ENCODE data around the gene KCNK2. TPM values are rescaled to one million over a fixed set of nuclear protein-coding genes. Genes with fewer than 3 reads are reported as not detected.

Gene KCNK2
- total RNA-seq, 2 donors from 2014 or later = not detected

- Mint-ChIP-seq H3K27me3 (ENCODE audit: low read depth) (peaks cover 13% of the 10 kb centered on the region), H3K36me3 (ENCODE audit: insufficient read depth in 2 of 2) (no peaks in the 10 kb centered on the region), H3K4me1 (ENCODE audit: low read depth) (no peaks in the 10 kb centered on the region), H3K27ac (no peak overlapping the region), H3K9me3 (peaks cover 0 to 2% of the 10 kb centered on the region in 2 donors), H3K4me3 (no peak overlapping the region)
- DNase-seq (no peak), ATAC-seq (replicated peaks in 1 of 2) (no peak)
These were observed 11.5 kb upstream of the KCNK2 start for GRCh38 chr1:215071078-215071477.

GRCh38 chr1:215076322-215076721, 6.2 kb upstream of the KCNK2 start:
- peaks cover 0 to 3% of the 10 kb centered on the region in 2 donors for H3K9me3 Mint-ChIP-seq
- H3K36me3 Mint-ChIP-seq (ENCODE audit: insufficient read depth in 2 of 2) = peaks cover 0 to 3% of the 10 kb centered on the region in 2 donors
- H3K27me3 Mint-ChIP-seq (ENCODE audit: low read depth) = peaks cover 37% of the 10 kb centered on the region
- no peak overlapping the region for H3K27ac Mint-ChIP-seq
- ATAC-seq (replicated peaks in 1 of 2) (no peak), DNase-seq (no peak)
- no peak overlapping the region for H3K4me3 Mint-ChIP-seq
- H3K4me1 Mint-ChIP-seq (ENCODE audit: low read depth) = no peaks in the 10 kb centered on the region

GRCh38 chr1:215079456-215079855, 3.1 kb upstream of the KCNK2 start:
- Mint-ChIP-seq H3K27me3 (ENCODE audit: low read depth) (peaks cover 52% of the 10 kb centered on the region), H3K9me3 (peaks cover 0 to 3% of the 10 kb centered on the region in 2 donors), H3K4me3 (no peak overlapping the region), H3K27ac (no peak overlapping the region), H3K4me1 (ENCODE audit: low read depth) (peaks cover 13% of the 10 kb centered on the region), H3K36me3 (ENCODE audit: insufficient read depth in 2 of 2) (peaks cover 0 to 4% of the 10 kb centered on the region in 2 donors)
- ATAC-seq (replicated peaks in 1 of 2) (no peak), DNase-seq (no peak)

GRCh38 chr1:215081661-215082531, 641 bp upstream of the KCNK2 start:
- DNase-seq = no peak
- Mint-ChIP-seq H3K9me3 (peaks cover 0 to 3% of the 10 kb centered on the region in 2 donors), H3K27me3 (ENCODE audit: low read depth) (peaks cover 69% of the 10 kb centered on the region), H3K36me3 (ENCODE audit: insufficient read depth in 2 of 2) (peaks cover 0 to 4% of the 10 kb centered on the region in 2 donors), H3K27ac (no peak overlapping the region), H3K4me3 (peak overlapping the region; percentile 55 to 72), H3K4me1 (ENCODE audit: low read depth) (peaks cover 13% of the 10 kb centered on the region)
- ATAC-seq (replicated peaks in 1 of 2) = no peak

- DNase-seq (no peak), ATAC-seq (replicated peaks in 1 of 2) (no peak)
- Mint-ChIP-seq H3K4me3 (peak overlapping the region; percentile 29 to 74), H3K9me3 (no peaks in the 10 kb centered on the region), H3K36me3 (ENCODE audit: insufficient read depth in 2 of 2) (peaks cover 0 to 4% of the 10 kb centered on the region in 2 donors), H3K27ac (no peak overlapping the region), H3K4me1 (ENCODE audit: low read depth) (peaks cover 13% of the 10 kb centered on the region), H3K27me3 (ENCODE audit: low read depth) (peaks cover 79% of the 10 kb centered on the region)
These were observed 935 bp downstream of the KCNK2 start for GRCh38 chr1:215083383-215083961.

- Mint-ChIP-seq H3K4me1 (ENCODE audit: low read depth) (peaks cover 13% of the 10 kb centered on the region), H3K4me3 (no peak overlapping the region), H3K27me3 (ENCODE audit: low read depth) (peaks cover 71% of the 10 kb centered on the region), H3K9me3 (no peaks in the 10 kb centered on the region), H3K36me3 (ENCODE audit: insufficient read depth in 2 of 2) (peaks cover 0 to 4% of the 10 kb centered on the region in 2 donors), H3K27ac (no peak overlapping the region)
- DNase-seq (no peak), ATAC-seq (replicated peaks in 1 of 2) (no peak)
These were observed 2.1 kb downstream of the KCNK2 start for GRCh38 chr1:215084621-215085020.

GRCh38 chr1:215087603-215088002, 5.1 kb downstream of the KCNK2 start:
- Mint-ChIP-seq H3K27ac (no peak overlapping the region), H3K9me3 (no peaks in the 10 kb centered on the region), H3K36me3 (ENCODE audit: insufficient read depth in 2 of 2) (peaks cover 0 to 2% of the 10 kb centered on the region in 2 donors), H3K4me3 (no peak overlapping the region), H3K27me3 (ENCODE audit: low read depth) (peaks cover 52% of the 10 kb centered on the region), H3K4me1 (ENCODE audit: low read depth) (peaks cover 7% of the 10 kb centered on the region)
- DNase-seq = no peak
- ATAC-seq (replicated peaks in 1 of 2) = no peak

GRCh38 chr1:215094381-215094780, 11.8 kb downstream of the KCNK2 start:
- ATAC-seq (replicated peaks in 1 of 2) = no peak
- Mint-ChIP-seq H3K4me1 (ENCODE audit: low read depth) (no peaks in the 10 kb centered on the region), H3K27ac (no peak overlapping the region), H3K9me3 (no peaks in the 10 kb centered on the region), H3K36me3 (ENCODE audit: insufficient read depth in 2 of 2) (no peaks in the 10 kb centered on the region), H3K27me3 (ENCODE audit: low read depth) (peaks cover 16% of the 10 kb centered on the region), H3K4me3 (no peak overlapping the region)
- DNase-seq = no peak

- Mint-ChIP-seq H3K4me3 (no peak overlapping the region), H3K27ac (no peak overlapping the region), H3K9me3 (no peaks in the 10 kb centered on the region), H3K4me1 (ENCODE audit: low read depth) (no peaks in the 10 kb centered on the region), H3K27me3 (ENCODE audit: low read depth) (peaks cover 16% of the 10 kb centered on the region), H3K36me3 (ENCODE audit: insufficient read depth in 2 of 2) (no peaks in the 10 kb centered on the region)
- DNase-seq = no peak
- ATAC-seq (replicated peaks in 1 of 2) = no peak
These were observed 13.0 kb downstream of the KCNK2 start for GRCh38 chr1:215095524-215095923.

GRCh38 chr1:215101511-215101910, 19.0 kb downstream of the KCNK2 start:
- Mint-ChIP-seq H3K4me3 (no peak overlapping the region), H3K36me3 (ENCODE audit: insufficient read depth in 2 of 2) (no peaks in the 10 kb centered on the region), H3K27me3 (ENCODE audit: low read depth) (peaks cover 6% of the 10 kb centered on the region), H3K9me3 (no peaks in the 10 kb centered on the region), H3K27ac (no peak overlapping the region), H3K4me1 (ENCODE audit: low read depth) (no peaks in the 10 kb centered on the region)
- ATAC-seq (replicated peaks in 1 of 2) (no peak), DNase-seq (no peak)

GRCh38 chr1:215104283-215104682, 21.7 kb downstream of the KCNK2 start:
- no peaks in the 10 kb centered on the region for H3K9me3 Mint-ChIP-seq
- no peaks in the 10 kb centered on the region for H3K27me3 Mint-ChIP-seq (ENCODE audit: low read depth)
- H3K4me3 Mint-ChIP-seq = no peak overlapping the region
- ATAC-seq (replicated peaks in 1 of 2) = no peak
- DNase-seq = no peak
- H3K4me1 Mint-ChIP-seq (ENCODE audit: low read depth) = no peaks in the 10 kb centered on the region
- no peaks in the 10 kb centered on the region for H3K36me3 Mint-ChIP-seq (ENCODE audit: insufficient read depth in 2 of 2)
- H3K27ac Mint-ChIP-seq = no peak overlapping the region

- Mint-ChIP-seq H3K27ac (no peak overlapping the region), H3K4me1 (ENCODE audit: low read depth) (no peaks in the 10 kb centered on the region), H3K4me3 (no peak overlapping the region), H3K9me3 (peaks cover 1 to 6% of the 10 kb centered on the region in 2 donors), H3K36me3 (ENCODE audit: insufficient read depth in 2 of 2) (no peaks in the 10 kb centered on the region), H3K27me3 (ENCODE audit: low read depth) (peaks cover 6% of the 10 kb centered on the region)
- ATAC-seq (replicated peaks in 1 of 2) (no peak), DNase-seq (no peak)
These were observed 23.5 kb downstream of the KCNK2 start for GRCh38 chr1:215106067-215106466.

GRCh38 chr1:215109171-215109570, 26.6 kb downstream of the KCNK2 start:
- DNase-seq = no peak
- H3K36me3 Mint-ChIP-seq (ENCODE audit: insufficient read depth in 2 of 2) = no peaks in the 10 kb centered on the region
- peaks cover 1 to 6% of the 10 kb centered on the region in 2 donors for H3K9me3 Mint-ChIP-seq

More at GRCh38 chr1:215109171-215109570, 26.6 kb downstream of the KCNK2 start:
- H3K4me1 Mint-ChIP-seq (ENCODE audit: low read depth) = peaks cover 6% of the 10 kb centered on the region
- H3K27me3 Mint-ChIP-seq (ENCODE audit: low read depth) = peaks cover 6% of the 10 kb centered on the region
- H3K27ac Mint-ChIP-seq = no peak overlapping the region
- H3K4me3 Mint-ChIP-seq = no peak overlapping the region
- ATAC-seq (replicated peaks in 1 of 2) = no peak
